IMR-90 (cell line): ENCODE data around the gene LDB2. TPM values are rescaled to one million over a fixed set of nuclear protein-coding genes. Genes with fewer than 3 reads are reported as not detected.

Experiments used
- ATAC-seq: fragments of 200-7000 bp; cut with Tn5 transposase; 2 replicates; pipeline ENCODE4 v1.9.1; 2020; ENCODE audit warnings: low read depth, mild to moderate bottlenecking, moderate library complexity
- BruUV-seq: library from RNA; stranded (reverse); fragments of 400-500 nt; replicated peaks from 2 replicates; lab custom pipeline; 2021; lab: Mats Ljungman, UMichigan
- CTCF ChIA-PET: fragments of 300-600 bp; formaldehyde crosslinking; extraction: SDS; loops from one replicate; lab custom pipeline; 2021; ENCODE audit warnings: antibody characterized with exemption; lab: Yijun Ruan, JAX
- POLR2A ChIA-PET: fragments of 300-600 bp; sonication (Branson Sonifier 250); formaldehyde crosslinking; loops from one replicate; lab custom pipeline; 2022; ENCODE audit warnings: antibody characterized with exemption; ENCODE audit not compliant: unreplicated experiment; lab: Charles Lee
- DNase-seq: peaks from one replicate; pipeline ENCODE4 v3.0.0; 2013
- H2AFZ ChIP-seq: replicated peaks from 2 replicates; pipeline ENCODE3; 2013; ENCODE audit warnings: low read length, mild to moderate bottlenecking; ENCODE audit not compliant: poor library complexity
- H2AK5ac ChIP-seq: 2 replicates; pipeline ENCODE4 v1.6.1; 2013; ENCODE audit warnings: low read depth, low read length, inconsistent platforms
- H2AK9ac ChIP-seq: replicated peaks from 2 replicates; pipeline ENCODE3; 2013; ENCODE audit warnings: mild to moderate bottlenecking, low read depth, low read length, moderate library complexity; ENCODE audit not compliant: poor library complexity
- H2BK120ac ChIP-seq: 2 replicates; pipeline ENCODE4 v1.6.1; 2013; ENCODE audit warnings: low read depth, low read length, inconsistent platforms
- H2BK15ac ChIP-seq: 3 replicates; pipeline ENCODE4 v1.6.1; 2013; ENCODE audit warnings: low read depth, low read length, inconsistent platforms
- H2BK20ac ChIP-seq: 2 replicates; pipeline ENCODE4 v1.6.1; 2013; ENCODE audit warnings: low read depth, mild to moderate bottlenecking, inconsistent platforms, low read length, moderate library complexity
- H2BK5ac ChIP-seq: 2 replicates; pipeline ENCODE4 v1.6.1; 2013; ENCODE audit warnings: mild to moderate bottlenecking, low read depth, low read length, inconsistent platforms; ENCODE audit not compliant: poor library complexity, severe bottlenecking
- H3K14ac ChIP-seq: replicated peaks from 2 replicates; pipeline ENCODE4 v1.6.1; 2013; ENCODE audit warnings: low read depth, low read length, inconsistent platforms
- H3K18ac ChIP-seq: 2 replicates; pipeline ENCODE4 v1.6.1; 2013; ENCODE audit warnings: low read depth, low read length, control low read depth
- H3K23ac ChIP-seq: 2 replicates; pipeline ENCODE4 v1.6.1; 2013; ENCODE audit warnings: low read depth, low read length, inconsistent platforms
- H3K27ac ChIP-seq: 2 replicates; pipeline ENCODE4 v1.5.1; 2013; ENCODE audit warnings: mild to moderate bottlenecking, control low read depth, low read length; ENCODE audit not compliant: insufficient read depth
- H3K27me3 ChIP-seq: 2 replicates; pipeline ENCODE4 v1.6.1; 2013; ENCODE audit warnings: low read length; ENCODE audit not compliant: control insufficient read depth, insufficient read depth
- H3K36me3 ChIP-seq: 2 replicates; pipeline ENCODE4 v1.6.1; 2013; ENCODE audit warnings: low read length, mixed read lengths; ENCODE audit not compliant: control insufficient read depth, insufficient read depth
- H3K4ac ChIP-seq: 2 replicates; pipeline ENCODE4 v1.6.1; 2013; ENCODE audit warnings: low read depth, low read length, inconsistent platforms
- H3K4me1 ChIP-seq: 2 replicates; pipeline ENCODE4 v1.6.1; 2013; ENCODE audit warnings: low read length, mixed read lengths; ENCODE audit not compliant: control insufficient read depth, insufficient read depth
- H3K4me2 ChIP-seq: 2 replicates; pipeline ENCODE4 v1.6.1; 2013; ENCODE audit warnings: low read depth, mild to moderate bottlenecking, control low read depth, low read length, moderate library complexity
- H3K4me3 ChIP-seq: 2 replicates; pipeline ENCODE4 v1.5.1; 2013; ENCODE audit warnings: low read depth, mild to moderate bottlenecking, control low read depth, low read length, moderate library complexity; ENCODE audit not compliant: insufficient read depth
- H3K56ac ChIP-seq: 2 replicates; pipeline ENCODE4 v1.6.1; 2013; ENCODE audit warnings: low read length, inconsistent platforms; ENCODE audit not compliant: insufficient read depth; ENCODE audit errors: extremely low read depth
- H3K79me1 ChIP-seq, 2 experiments: 2 replicates each; pipeline ENCODE4 v1.6.1; 2013; ENCODE audit warnings: low read length in 2 of 2, inconsistent platforms in 1 of 2, low read depth in 1 of 2
- H3K9ac ChIP-seq: 2 replicates; pipeline ENCODE4 v1.6.1; 2013; ENCODE audit warnings: low read depth, low read length, control low read depth
- H3K9me1 ChIP-seq: 2 replicates; pipeline ENCODE4 v1.6.1; 2013; ENCODE audit warnings: low read length, inconsistent platforms; ENCODE audit not compliant: insufficient read depth
- H3K9me3 ChIP-seq: 2 replicates; pipeline ENCODE4 v1.6.1; 2013; ENCODE audit warnings: low read length; ENCODE audit not compliant: control insufficient read depth, insufficient read depth
- H4K20me1 ChIP-seq: 2 replicates; pipeline ENCODE4 v1.6.1; 2013; ENCODE audit warnings: low read length, inconsistent platforms; ENCODE audit not compliant: insufficient read depth
- H4K5ac ChIP-seq: 2 replicates; pipeline ENCODE4 v1.6.1; 2013; ENCODE audit warnings: mild to moderate bottlenecking, low read depth, low read length, control low read depth
- H4K8ac ChIP-seq, 2 experiments: 2 replicates each; pipeline ENCODE4 v1.6.1; 2013; ENCODE audit warnings: low read depth in 2 of 2, low read length in 2 of 2, control low read depth in 1 of 2, inconsistent platforms in 1 of 2
- H4K91ac ChIP-seq: 2 replicates; pipeline ENCODE4 v1.6.1; 2013; ENCODE audit warnings: low read depth, low read length, inconsistent platforms; ENCODE audit not compliant: insufficient read depth
- MAFK ChIP-seq: IDR thresholded peaks from 2 replicates; pipeline ENCODE4 v1.6.1; 2012; ENCODE audit warnings: low read depth, low read length, improper control_type of control experiment
- MAZ ChIP-seq: IDR thresholded peaks from 2 replicates; pipeline ENCODE4 v1.6.1; 2012; ENCODE audit warnings: low read depth, mild to moderate bottlenecking, low read length, improper control_type of control experiment, moderate library complexity, borderline replicate concordance
- POLR2A ChIP-seq: IDR thresholded peaks from 2 replicates; pipeline ENCODE4 v1.6.1; 2012; ENCODE audit warnings: mild to moderate bottlenecking, low read depth, low read length
- RAD21 ChIP-seq: IDR thresholded peaks from 2 replicates; pipeline ENCODE4 v1.6.1; 2012; ENCODE audit warnings: low read length, improper control_type of control experiment
- USF2 ChIP-seq: fragments of 150-350 bp; IDR thresholded peaks from 2 replicates; pipeline ENCODE4 v1.6.1; 2017; ENCODE audit warnings: mild to moderate bottlenecking, antibody characterized with exemption, low read length, low read depth
- WGBS, 2 experiments: methylation state at CpG; one replicate each; pipeline versions ENCODE4 v1.1.5 to v1.1.7; 2013; ENCODE audit warnings: missing lambda C conversion rate in 2 of 2; ENCODE audit not compliant: insufficient read length in 1 of 2; ENCODE audit errors: extremely low coverage in 2 of 2; 5-methylcytosine and 5-hydroxymethylcytosine counted together
- dilution Hi-C: fragments of 300-500 bp; cut with HindIII; formaldehyde crosslinking; loops from one replicate; pipeline ENCODE4 v1.14.3; 2018; ENCODE audit warnings: low sequenced_read_pairs; ENCODE audit not compliant: unreplicated experiment
- in situ Hi-C: fragments of 300-500 bp; cut with MboI; formaldehyde crosslinking; loops from 3 replicates; pipeline ENCODE4 v1.14.3; 2019; ENCODE audit warnings: low sequenced_read_pairs, inconsistent platforms, mixed read lengths
- intact Hi-C: fragments of 100-400 bp; cut with micrococcal nuclease; formaldehyde crosslinking; loops from 2 replicates; pipeline ENCODE4 v1.10.0; 2022
- polyA plus RNA-seq, 3 experiments: library from polyadenylated mRNA; depleted of rRNA; stranded (reverse); fragments of >200 nt; gene quantifications; 2 replicates each; pipeline ENCODE4 v1.2.3, GENCODE V29; 2012; ENCODE audit warnings: low replicate concordance in 1 of 3
- total RNA-seq: library from RNA; depleted of rRNA; stranded (reverse); fragments of >200 nt; gene quantifications from 2 replicates; pipeline ENCODE4 v1.2.3, GENCODE V29; 2012

The LDB2 gene
- total and polyA plus RNA-seq, 2 of the 4 experiments (the other 2 are of a cell fraction) = 67.9 to 116 TPM

GRCh38 chr4:16757080-16757521 lies 141.3 kb downstream of the LDB2 start:
- Histone ChIP-seq H3K14ac (no peak overlapping the region), H2BK15ac (no peak overlapping the region), H3K36me3 (peaks cover 3% of the 10 kb centered on the region), H2BK20ac (no peak overlapping the region), H2BK120ac (no peak overlapping the region), H3K23ac (no peak overlapping the region; the same call in 1 of the 2 replicates), H2AK9ac (no peak overlapping the region), H3K9ac (no peak overlapping the region), H4K20me1 (no peaks in the 10 kb centered on the region), H3K18ac (no peak overlapping the region), H3K79me1 (peaks cover 0 to 3% of the 10 kb centered on the region in 2 experiments; a peak in 1 of 4 replicates), H4K91ac (no peak overlapping the region), H3K27ac (no peak overlapping the region), H3K4ac (peak overlapping the region; percentile 0; the same call in 1 of the 2 replicates), H2AFZ (peak overlapping the region; percentile 5), H3K9me3 (no peaks in the 10 kb centered on the region), H3K9me1 (peaks cover 3% of the 10 kb centered on the region; the same call in 1 of the 2 replicates), H2AK5ac (no peak overlapping the region), H4K8ac (no peak overlapping the region), H2BK5ac (no peak overlapping the region), H3K4me2 (no peak overlapping the region), H3K4me1 (peaks cover 8% of the 10 kb centered on the region), H3K56ac (no peak overlapping the region), H4K5ac (no peak overlapping the region), H3K27me3 (no peaks in the 10 kb centered on the region), H3K4me3 (no peak overlapping the region)
- no TSS peak for BruUV-seq
- TF ChIP-seq MAFK (no peak), POLR2A (no peak), RAD21 (no peak), MAZ (no peak), USF2 (no peak)
- intact Hi-C loops = loop anchor here (10.0 kb wide), 1 partner anchor 242 kb away; no protein-coding TSS in a partner anchor
- dilution Hi-C loops = no loop called here
- POLR2A ChIA-PET = no interaction called here
- WGBS, 2 experiments = 58% methylated on average over 8 of the region's 14 CpGs; no CpG with 5 or more reads in 1 of the 2 experiments
- in situ Hi-C loops = no loop called here
- CTCF ChIA-PET = no interaction called here
- ATAC-seq = no peak; the same call in 1 of the 2 replicates
- peak; percentile 55 for DNase-seq
